K562 (cell line): ENCODE results near the gene NR6A1. TPM values are rescaled to one million over a fixed set of nuclear protein-coding genes. Genes with fewer than 3 reads are reported as not detected.

Experiments
- E2F1 ChIP-seq: sonication (generic); formaldehyde crosslinking; IDR thresholded peaks from 2 replicates; pipeline ENCODE4 v1.8.1; 2023; ENCODE audit warnings: mild to moderate bottlenecking, missing genetic modification reagents, moderate library complexity
- E2F4 ChIP-seq: sonication (generic); formaldehyde crosslinking; IDR thresholded peaks from 2 replicates; pipeline ENCODE4 v1.8.0; 2022; ENCODE audit warnings: mild to moderate bottlenecking, low read depth, missing genetic modification reagents
- ETV6 ChIP-seq, 3 experiments: fragments of 150-350 bp in 1 of 3; sonication (generic) in 1 of 3; formaldehyde crosslinking in 1 of 3; IDR thresholded peaks; 2 replicates each; pipeline versions ENCODE4 v1.6.1 to v1.8.0; 2014 to 2022; ENCODE audit warnings: borderline replicate concordance in 2 of 3, low read depth in 2 of 3, antibody characterized with exemption in 1 of 3, low read length in 1 of 3, mild to moderate bottlenecking in 1 of 3, missing genetic modification reagents in 1 of 3
- ILK ChIP-seq: fragments of 450-650 bp; IDR thresholded peaks from 2 replicates; pipeline ENCODE4 v1.6.1; 2016; ENCODE audit warnings: missing genetic modification characterization, low read depth, mild to moderate bottlenecking, missing compliant biosample characterization, moderate library complexity, borderline replicate concordance
- KAT8 ChIP-seq: fragments of 450-650 bp; IDR thresholded peaks from 2 replicates; pipeline ENCODE4 v1.6.1; 2016; ENCODE audit warnings: low read depth, mild to moderate bottlenecking
- PKNOX1 ChIP-seq: fragments of 450-650 bp; IDR thresholded peaks from 2 replicates; pipeline ENCODE4 v1.6.1; 2016
- SMARCC2 ChIP-seq: fragments of 450-650 bp; IDR thresholded peaks from 2 replicates; pipeline ENCODE4 v1.6.1; 2017; ENCODE audit warnings: antibody characterized with exemption, moderate library complexity, mild to moderate bottlenecking, low read depth
- SOX6 ChIP-seq: fragments of 450-650 bp; IDR thresholded peaks from 2 replicates; pipeline ENCODE4 v1.6.1; 2014; ENCODE audit warnings: mild to moderate bottlenecking
- SP2 ChIP-seq: IDR thresholded peaks from 2 replicates; pipeline ENCODE4 v1.6.1; 2011; ENCODE audit warnings: mild to moderate bottlenecking, low read depth, low read length, moderate library complexity; ENCODE audit not compliant: poor library complexity, severe bottlenecking; ENCODE audit errors: extremely low read depth
- THAP12 ChIP-seq: fragments of 250-450 bp; sonication (Bioruptor Pico); IDR thresholded peaks from 2 replicates; pipeline ENCODE4 v1.9.0; 2021; ENCODE audit warnings: mild to moderate bottlenecking, inconsistent platforms
- TRIM24 ChIP-seq, 2 experiments: fragments of 450-650 bp; IDR thresholded peaks; 2 replicates each; pipeline ENCODE4 v1.6.1; 2016
- ZNF121 ChIP-seq: sonication (generic); formaldehyde crosslinking; conservative IDR thresholded peaks from 2 replicates; pipeline ENCODE4 v1.8.0; 2022; ENCODE audit warnings: missing genetic modification reagents
- ZNF133 ChIP-seq: fragments of 250-450 bp; sonication (Bioruptor Pico); IDR thresholded peaks from 2 replicates; pipeline ENCODE4 v1.4.0; 2020; ENCODE audit warnings: mild to moderate bottlenecking
- ZNF224 ChIP-seq: sonication (generic); formaldehyde crosslinking; IDR thresholded peaks from 2 replicates; pipeline ENCODE4 v1.8.0; 2022; ENCODE audit warnings: mild to moderate bottlenecking, missing genetic modification reagents
- ZNF609 ChIP-seq: sonication (generic); formaldehyde crosslinking; IDR thresholded peaks from 2 replicates; pipeline ENCODE4 v1.8.1; 2023; ENCODE audit warnings: missing genetic modification reagents, mild to moderate bottlenecking, borderline replicate concordance
- polyA plus RNA-seq, 8 experiments: library from polyadenylated mRNA; depleted of rRNA in 4 of 8; stranded (reverse) in 5 of 8; unstranded in 3 of 8; fragments of >200 nt; fragmentation: Nextera tagmentation in 2 of 8; fragmentation: Illumina TruSeq in 1 of 8; extraction: Ambion mirVana in 2 of 8; extraction: Trizol in 1 of 8; gene quantifications; 2 replicates each; pipeline versions ENCODE4 v1.2.1 to v1.2.3, GENCODE V29; 2011 to 2014; ENCODE audit warnings: inconsistent platforms in 1 of 8, missing spikeins in 1 of 8
- total RNA-seq, 7 experiments: library from RNA; depleted of rRNA in 6 of 7; stranded (reverse); fragments of >200 nt in 6 of 7; fragmentation: Illumina TruSeq in 2 of 7; extraction: Trizol in 2 of 7; gene quantifications; 2 replicates each; pipeline versions ENCODE4 v1.2.1 to v1.2.3, GENCODE V29; 2011 to 2021; ENCODE audit warnings: low replicate concordance in 1 of 7

The NR6A1 gene
- total and polyA plus RNA-seq, 9 of the 15 experiments (the other 6 are each of a cell fraction or from before 2014, with no cell fraction given): 9.7 to 55.4 (median 28.3) TPM

GRCh38 chr9:124511891-124512805 is 259.0 kb downstream of the NR6A1 start (continued):
- TF ChIP-seq ZNF609 (no peak), E2F1 (no peak), PKNOX1 (no peak), THAP12 (CRISPR knock-in tag) (no peak), ZNF121 (CRISPR knock-in tag) (no peak), ILK (tag) (no peak), ZNF133 (CRISPR knock-in tag) (no peak), ZNF224 (CRISPR knock-in tag) (0 out of 2 replicates have a peak, but pooled peaks have one; percentile 59), SP2 (no peak), SMARCC2 (no peak), ETV6 (IDR thresholded peaks at IDR 0.05; ENCODE audit: borderline replicate concordance in 1 of 2, low read depth in 2 of 2, low read length in 1 of 2) (no peak), ETV6 (CRISPR knock-in tag; IDR thresholded peaks at IDR 0.05; ENCODE audit: borderline replicate concordance) (no peak), KAT8 (no peak), SOX6 (no peak), TRIM24 (IDR thresholded peaks at IDR 0.05) (peak in 1 of 2 experiments; percentile 56; a peak in 1 of 4 replicates), E2F4 (no peak)
